WTC11 (cell line): ENCODE results near the gene LARP4B. TPM values are rescaled to one million over a fixed set of nuclear protein-coding genes. Genes with fewer than 3 reads are reported as not detected.

ENCODE experiments used
- ATAC-seq: fragments of 200-7000 bp; cut with Tn5 transposase; 2 replicates; pipeline ENCODE4 v1.10.0; 2021; ENCODE audit warnings: mild to moderate bottlenecking, moderate library complexity
- CTCF ChIA-PET: fragments of 300-600 bp; sonication (Branson Sonifier 250); formaldehyde crosslinking; loops from one replicate; lab custom pipeline; 2021; ENCODE audit warnings: antibody characterized with exemption; lab: Charles Lee
- POLR2A ChIA-PET: fragments of 350-600 bp; sonication (Branson Sonifier 250); formaldehyde crosslinking; loops from one replicate; lab custom pipeline; 2021; ENCODE audit warnings: antibody characterized with exemption; lab: Charles Lee
- DNase-seq: peaks from one replicate; pipeline ENCODE4 v3.0.0; 2021; ENCODE audit warnings: low spot score
- H3K27ac Mint-ChIP-seq: 2 replicates; pipeline ENCODE4 v1.8.0; 2021; ENCODE audit warnings: mixed read lengths
- H3K27me3 Mint-ChIP-seq: 2 replicates; pipeline ENCODE4 v1.8.0; 2021; ENCODE audit warnings: low read depth, mild to moderate bottlenecking, moderate library complexity, mixed read lengths
- H3K36me3 Mint-ChIP-seq: 2 replicates; pipeline ENCODE4 v1.8.0; 2021; ENCODE audit warnings: mixed read lengths
- H3K4me1 Mint-ChIP-seq: 2 replicates; pipeline ENCODE4 v1.8.0; 2022; ENCODE audit warnings: mixed read lengths
- H3K4me3 Mint-ChIP-seq: 2 replicates; pipeline ENCODE4 v1.8.0; 2021; ENCODE audit warnings: mild to moderate bottlenecking, moderate library complexity, mixed read lengths
- H3K9me3 Mint-ChIP-seq: 2 replicates; pipeline ENCODE4 v1.8.0; 2021; ENCODE audit warnings: mixed read lengths
- CDX4 ChIP-seq: fragments of 250-450 bp; sonication (Bioruptor Pico); IDR thresholded peaks from 2 replicates; pipeline ENCODE4 v1.9.0; 2021; ENCODE audit warnings: moderate library complexity, mild to moderate bottlenecking, inconsistent platforms, borderline replicate concordance
- CREB1 ChIP-seq: sonication (generic); formaldehyde crosslinking; IDR thresholded peaks from 2 replicates; pipeline ENCODE4 v1.8.0; 2023; ENCODE audit warnings: mild to moderate bottlenecking, missing genetic modification reagents
- E2F5 ChIP-seq: sonication (generic); formaldehyde crosslinking; IDR thresholded peaks from 2 replicates; pipeline ENCODE4 v1.8.1; 2022; ENCODE audit warnings: mild to moderate bottlenecking, moderate library complexity, missing genetic modification reagents
- ESRRA ChIP-seq: sonication (generic); formaldehyde crosslinking; IDR thresholded peaks from 2 replicates; pipeline ENCODE4 v1.8.1; 2022; ENCODE audit warnings: mild to moderate bottlenecking, missing genetic modification reagents, borderline replicate concordance
- ETV6 ChIP-seq: sonication (generic); formaldehyde crosslinking; IDR thresholded peaks from 2 replicates; pipeline ENCODE4 v1.8.1; 2022; ENCODE audit warnings: mild to moderate bottlenecking, missing genetic modification reagents
- FOXK1 ChIP-seq: sonication (generic); formaldehyde crosslinking; IDR thresholded peaks from 2 replicates; pipeline ENCODE4 v1.8.0; 2022; ENCODE audit warnings: mild to moderate bottlenecking, moderate library complexity, missing genetic modification reagents
- FOXP1 ChIP-seq: sonication (generic); formaldehyde crosslinking; IDR thresholded peaks from 2 replicates; pipeline ENCODE4 v1.8.0; 2022; ENCODE audit warnings: missing genetic modification reagents, mild to moderate bottlenecking, moderate library complexity, borderline replicate concordance
- MAX ChIP-seq: sonication (generic); formaldehyde crosslinking; IDR thresholded peaks from 2 replicates; pipeline ENCODE4 v1.8.0; 2022; ENCODE audit warnings: mild to moderate bottlenecking, missing genetic modification reagents
- NFYB ChIP-seq: sonication (generic); formaldehyde crosslinking; conservative IDR thresholded peaks from 2 replicates; pipeline ENCODE4 v1.8.0; 2022; ENCODE audit warnings: low read depth, missing genetic modification reagents
- NR1H2 ChIP-seq: sonication (generic); formaldehyde crosslinking; IDR thresholded peaks from 2 replicates; pipeline ENCODE4 v1.9.0; 2021; ENCODE audit warnings: mild to moderate bottlenecking, moderate library complexity, missing genetic modification reagents
- RORB ChIP-seq: fragments of 250-450 bp; sonication (Bioruptor Pico); IDR thresholded peaks from 2 replicates; pipeline ENCODE4 v1.9.0; 2021; ENCODE audit warnings: mild to moderate bottlenecking
- STAT6 ChIP-seq: sonication (generic); formaldehyde crosslinking; conservative IDR thresholded peaks from 2 replicates; pipeline ENCODE4 v1.8.1; 2023; ENCODE audit warnings: mild to moderate bottlenecking, low read depth, missing genetic modification reagents, moderate library complexity
- ZNF121 ChIP-seq: sonication (generic); formaldehyde crosslinking; IDR thresholded peaks from 2 replicates; pipeline ENCODE4 v1.8.0; 2023; ENCODE audit warnings: missing genetic modification reagents
- ZNF423 ChIP-seq: fragments of 250-450 bp; sonication (Bioruptor Pico); IDR thresholded peaks from 2 replicates; pipeline ENCODE4 v2.1.2; 2022; ENCODE audit warnings: mild to moderate bottlenecking, moderate library complexity
- total RNA-seq: library from RNA; stranded (reverse); gene quantifications from 3 replicates; pipeline ENCODE4 v1.2.3, GENCODE V29; 2021
- TF ChIP-seq, protein P1 (sequence below): sonication (generic); formaldehyde crosslinking; IDR thresholded peaks from 2 replicates; pipeline ENCODE4 v1.8.1; 2023; ENCODE audit warnings: mild to moderate bottlenecking, missing genetic modification reagents
- TF ChIP-seq, protein P2 (sequence below): sonication (generic); formaldehyde crosslinking; conservative IDR thresholded peaks from 2 replicates; pipeline ENCODE4 v1.8.1; 2022; ENCODE audit warnings: mild to moderate bottlenecking, missing genetic modification reagents
- TF ChIP-seq, protein P3 (sequence below): sonication (generic); formaldehyde crosslinking; IDR thresholded peaks from 2 replicates; pipeline ENCODE4 v1.8.1; 2023; ENCODE audit warnings: mild to moderate bottlenecking, missing genetic modification reagents

Gene LARP4B
- total RNA-seq, 1 experiment from 2014 or later = 87.1 TPM

DNA sequence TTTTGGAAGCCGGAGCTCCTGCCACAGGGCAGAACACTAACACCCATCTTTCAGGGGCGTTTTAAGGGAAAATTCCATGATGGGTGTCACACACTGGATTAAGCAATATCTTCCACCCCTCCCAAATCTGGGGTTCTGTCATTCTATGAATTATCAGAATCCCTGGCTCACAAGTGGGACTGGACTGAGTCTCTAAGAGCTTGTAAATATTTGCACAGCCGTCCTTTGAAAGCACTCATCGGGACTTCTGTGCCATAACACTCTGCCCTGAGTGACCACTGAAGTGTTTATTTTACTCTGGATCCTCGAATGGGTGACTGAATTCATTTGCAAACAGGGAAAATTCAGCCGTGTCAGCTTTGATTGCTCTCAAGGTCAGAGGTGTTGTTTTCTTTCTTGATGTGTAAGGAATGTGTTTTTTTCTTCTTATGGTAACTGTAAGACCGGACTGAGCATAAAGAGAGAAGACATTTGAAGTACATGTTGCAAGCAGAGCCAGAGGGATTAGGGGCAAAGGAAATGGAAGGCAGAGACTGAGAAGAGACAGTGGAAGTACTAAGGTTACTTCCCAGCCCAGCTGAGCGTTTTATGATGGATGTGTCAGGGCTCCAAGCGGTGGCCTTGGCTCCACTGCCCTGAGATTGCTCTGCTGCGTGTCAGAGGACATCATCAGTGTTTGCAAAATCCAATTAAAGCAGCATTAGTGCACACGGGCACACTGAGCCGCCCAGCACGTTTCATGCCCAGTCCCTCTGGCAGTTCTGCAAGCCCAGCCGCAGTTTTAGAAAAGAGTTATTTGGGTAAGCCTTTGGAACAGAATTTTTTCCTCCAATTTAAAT is 39.0 kb upstream of the LARP4B start (continued):
- TF ChIP-seq RORB (CRISPR knock-in tag) (no peak), ZNF121 (CRISPR knock-in tag) (no peak), CDX4 (CRISPR knock-in tag) (no peak), NR1H2 (CRISPR knock-in tag) (no peak)
- TF ChIP-seq, protein P1, sequence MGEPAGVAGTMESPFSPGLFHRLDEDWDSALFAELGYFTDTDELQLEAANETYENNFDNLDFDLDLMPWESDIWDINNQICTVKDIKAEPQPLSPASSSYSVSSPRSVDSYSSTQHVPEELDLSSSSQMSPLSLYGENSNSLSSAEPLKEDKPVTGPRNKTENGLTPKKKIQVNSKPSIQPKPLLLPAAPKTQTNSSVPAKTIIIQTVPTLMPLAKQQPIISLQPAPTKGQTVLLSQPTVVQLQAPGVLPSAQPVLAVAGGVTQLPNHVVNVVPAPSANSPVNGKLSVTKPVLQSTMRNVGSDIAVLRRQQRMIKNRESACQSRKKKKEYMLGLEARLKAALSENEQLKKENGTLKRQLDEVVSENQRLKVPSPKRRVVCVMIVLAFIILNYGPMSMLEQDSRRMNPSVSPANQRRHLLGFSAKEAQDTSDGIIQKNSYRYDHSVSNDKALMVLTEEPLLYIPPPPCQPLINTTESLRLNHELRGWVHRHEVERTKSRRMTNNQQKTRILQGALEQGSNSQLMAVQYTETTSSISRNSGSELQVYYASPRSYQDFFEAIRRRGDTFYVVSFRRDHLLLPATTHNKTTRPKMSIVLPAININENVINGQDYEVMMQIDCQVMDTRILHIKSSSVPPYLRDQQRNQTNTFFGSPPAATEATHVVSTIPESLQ (CRISPR knock-in tag) = no peak

- CTCF ChIA-PET = no interaction called here
- DNase-seq (no peak), ATAC-seq (0 out of 2 replicates have a peak, but pooled peaks have one; percentile 16)
- Mint-ChIP-seq H3K4me1 (peaks cover 4% of the 10 kb centered on the region), H3K4me3 (no peak overlapping the region), H3K27me3 (peaks cover 16% of the 10 kb centered on the region), H3K36me3 (peaks cover 5% of the 10 kb centered on the region), H3K9me3 (peaks cover 11% of the 10 kb centered on the region), H3K27ac (no peak overlapping the region)
- POLR2A ChIA-PET = interaction anchor here (1.4 kb wide), 1 partner anchor 19 kb away, joined by 4 read pairs; the partner anchor contains the start of gene GTPBP4
- TF ChIP-seq, protein P2, sequence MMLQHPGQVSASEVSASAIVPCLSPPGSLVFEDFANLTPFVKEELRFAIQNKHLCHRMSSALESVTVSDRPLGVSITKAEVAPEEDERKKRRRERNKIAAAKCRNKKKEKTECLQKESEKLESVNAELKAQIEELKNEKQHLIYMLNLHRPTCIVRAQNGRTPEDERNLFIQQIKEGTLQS (CRISPR knock-in tag) = no peak
- TF ChIP-seq ZNF121 (CRISPR knock-in tag) = peak; percentile 64; the same call in 1 of the 2 replicates
Observed at GRCh38 chr10:969473-970150, 38.1 kb upstream of the LARP4B start.

DNA sequence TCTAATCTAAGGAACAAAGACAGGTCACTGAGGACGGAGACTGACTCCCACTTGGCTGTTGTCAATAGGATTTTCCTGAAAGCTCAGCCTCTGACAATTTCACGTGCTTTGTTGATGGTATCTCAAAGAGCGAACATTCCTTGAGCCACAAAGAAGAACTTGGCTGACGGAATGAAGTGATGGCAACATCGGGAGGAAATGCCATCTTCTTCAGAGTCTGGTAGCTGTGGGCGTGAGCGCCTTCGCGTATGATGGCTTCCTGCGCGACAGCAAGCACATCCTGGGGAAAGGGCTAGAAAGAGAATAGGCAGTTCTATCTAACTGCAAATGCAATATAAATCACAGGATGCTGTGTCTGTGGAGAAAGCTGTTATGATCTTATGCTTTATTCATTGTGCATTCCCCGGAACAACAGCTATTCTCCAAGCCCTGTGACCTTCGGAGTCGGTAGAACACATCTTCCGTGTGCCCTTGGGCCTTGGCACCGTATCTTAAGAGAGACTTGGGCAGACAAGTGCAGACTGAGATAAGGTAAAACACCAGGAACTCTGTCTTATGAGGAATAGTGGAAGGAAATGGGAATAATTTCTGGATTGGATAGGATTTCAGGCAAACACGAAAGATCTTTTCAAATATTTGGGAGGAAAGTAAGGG is 37.2 kb upstream of the LARP4B start:
- peaks cover 13% of the 10 kb centered on the region for H3K9me3 Mint-ChIP-seq
- TF ChIP-seq ETV6 = no peak
- TF ChIP-seq ZNF423 (CRISPR knock-in tag) = no peak
- no peak for TF ChIP-seq CREB1 (CRISPR knock-in tag)
- no peak for TF ChIP-seq STAT6
- no peak for TF ChIP-seq FOXP1 (CRISPR knock-in tag)
- no peak for TF ChIP-seq NFYB
- TF ChIP-seq MAX (CRISPR knock-in tag) = no peak
- TF ChIP-seq ESRRA (CRISPR knock-in tag) = no peak
- TF ChIP-seq FOXK1 (CRISPR knock-in tag) = no peak
- TF ChIP-seq, protein P3, sequence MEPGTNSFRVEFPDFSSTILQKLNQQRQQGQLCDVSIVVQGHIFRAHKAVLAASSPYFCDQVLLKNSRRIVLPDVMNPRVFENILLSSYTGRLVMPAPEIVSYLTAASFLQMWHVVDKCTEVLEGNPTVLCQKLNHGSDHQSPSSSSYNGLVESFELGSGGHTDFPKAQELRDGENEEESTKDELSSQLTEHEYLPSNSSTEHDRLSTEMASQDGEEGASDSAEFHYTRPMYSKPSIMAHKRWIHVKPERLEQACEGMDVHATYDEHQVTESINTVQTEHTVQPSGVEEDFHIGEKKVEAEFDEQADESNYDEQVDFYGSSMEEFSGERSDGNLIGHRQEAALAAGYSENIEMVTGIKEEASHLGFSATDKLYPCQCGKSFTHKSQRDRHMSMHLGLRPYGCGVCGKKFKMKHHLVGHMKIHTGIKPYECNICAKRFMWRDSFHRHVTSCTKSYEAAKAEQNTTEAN (CRISPR knock-in tag) = no peak
- no peak for TF ChIP-seq E2F5 (CRISPR knock-in tag)
- TF ChIP-seq, protein P1 (CRISPR knock-in tag) = no peak

More for the DNA sequence above, 37.2 kb upstream of the LARP4B start:
- ChIA-PET CTCF (no interaction called here), POLR2A (interaction anchor here (0.7 to 1.4 kb wide), 2 partner anchors 19 to 106 kb away, joined by 3 to 4 read pairs; partner anchors contain the start of gene GTPBP4)
- peaks cover 16% of the 10 kb centered on the region for H3K27me3 Mint-ChIP-seq
- H3K27ac Mint-ChIP-seq = no peak overlapping the region
- ATAC-seq = no peak
- H3K4me1 Mint-ChIP-seq = peaks cover 4% of the 10 kb centered on the region
- H3K36me3 Mint-ChIP-seq = peaks cover 5% of the 10 kb centered on the region
- no peak for DNase-seq
- no peak overlapping the region for H3K4me3 Mint-ChIP-seq
